Transverse colon (tissue), 4 donors: ENCODE data around the gene DTWD2.
"Not testable (repeated sequence)": the region's sequence is repeated elsewhere in the genome, so short reads cannot be mapped to it uniquely, and the experiment has no call there.

Experiments
- CTCF ChIP-seq, 5 experiments: fragments of 200-600 bp in 3 of 5; fragments of 450-650 bp in 2 of 5; sonication (generic) in 3 of 5; IDR thresholded peaks; 1 replicate in 2 of 5; 2 replicates in 3 of 5; pipeline ENCODE4 v1.5.1; 2016 to 2017; ENCODE audit warnings: antibody characterized with exemption in 5 of 5, inconsistent platforms in 3 of 5, mild to moderate bottlenecking in 2 of 5, moderate library complexity in 1 of 5
- EP300 ChIP-seq: sonication (generic); formaldehyde crosslinking; IDR thresholded peaks from one replicate; pipeline ENCODE4 v1.6.1; 2017; ENCODE audit warnings: antibody characterized with exemption, low read depth
- POLR2A ChIP-seq: fragments of 450-650 bp; IDR thresholded peaks from one replicate; pipeline ENCODE4 v1.6.1; 2016; ENCODE audit warnings: antibody characterized with exemption, mild to moderate bottlenecking, moderate library complexity
- POLR2AphosphoS5 ChIP-seq, 3 donors: sonication (generic); formaldehyde crosslinking; IDR thresholded peaks; one replicate each; pipeline ENCODE4 v1.6.1; 2016; ENCODE audit warnings: antibody characterized with exemption in 3 of 3

DNA sequence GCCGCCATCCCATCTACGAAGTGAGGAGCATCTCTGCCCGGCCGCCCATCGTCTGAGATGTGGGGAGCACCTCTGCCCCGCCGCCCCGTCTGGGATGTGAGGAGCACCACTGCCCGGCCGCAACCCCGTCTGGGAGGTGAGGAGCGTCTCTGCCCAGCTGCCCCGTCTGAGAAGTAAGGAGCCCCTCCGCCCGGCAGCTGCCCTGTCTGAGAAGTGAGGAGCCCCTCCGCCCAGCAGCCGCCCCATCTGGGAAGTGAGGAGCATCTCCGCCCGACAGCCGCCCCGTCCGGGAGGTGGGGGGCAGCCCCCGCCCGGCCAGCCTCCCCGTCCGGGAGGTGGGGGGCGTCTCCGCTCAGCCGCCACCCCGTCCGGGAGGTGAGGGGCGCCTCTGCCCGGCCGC lies 23.4 kb downstream of the DTWD2 start:
- not testable (repeated sequence) for TF ChIP-seq CTCF (IDR thresholded peaks at IDR 0.05); EP300; POLR2AphosphoS5 (IDR thresholded peaks at IDR 0.05); POLR2A
